MCF 10A (cell line): ENCODE results near the gene FAM89B. TPM values are rescaled to one million over a fixed set of nuclear protein-coding genes. Genes with fewer than 3 reads are reported as not detected.

Experiments
- BruUV-seq: library from RNA; stranded (reverse); fragments of 400-500 nt; replicated peaks from 2 replicates; lab custom pipeline; 2021; lab: Mats Ljungman, UMichigan
- CTCF ChIA-PET: fragments of 300-600 bp; sonication (Branson Sonifier 250); formaldehyde crosslinking; extraction: SDS; loops from one replicate; lab custom pipeline; 2021; ENCODE audit warnings: antibody characterized with exemption, inconsistent platforms; lab: Yijun Ruan, JAX
- POLR2A ChIA-PET: fragments of 300-600, 350-650 bp; sonication (Branson Sonifier 250); formaldehyde crosslinking; extraction: SDS; loops from one replicate; lab custom pipeline; 2020; ENCODE audit warnings: antibody characterized with exemption, inconsistent platforms; lab: Yijun Ruan, JAX
- DNase-seq: peaks from one replicate; pipeline ENCODE4 v3.0.0-alpha.2; 2018; ENCODE audit not compliant: unreplicated experiment
- H3K27ac Mint-ChIP-seq: one replicate; pipeline ENCODE4 v1.8.0; 2022; ENCODE audit warnings: mild to moderate bottlenecking, low read depth, mixed read lengths; ENCODE audit not compliant: unreplicated experiment
- H3K27me3 Mint-ChIP-seq: one replicate; pipeline ENCODE4 v1.8.0; 2022; ENCODE audit warnings: mixed read lengths; ENCODE audit not compliant: insufficient read depth, unreplicated experiment
- H3K36me3 Mint-ChIP-seq: one replicate; pipeline ENCODE4 v1.8.0; 2022; ENCODE audit warnings: mild to moderate bottlenecking, moderate library complexity, mixed read lengths; ENCODE audit not compliant: insufficient read depth, unreplicated experiment
- H3K4me1 Mint-ChIP-seq: one replicate; pipeline ENCODE4 v1.8.0; 2022; ENCODE audit warnings: mixed read lengths; ENCODE audit not compliant: insufficient read depth, unreplicated experiment
- H3K4me3 Mint-ChIP-seq: one replicate; pipeline ENCODE4 v1.8.0; 2022; ENCODE audit warnings: mild to moderate bottlenecking, moderate library complexity, mixed read lengths; ENCODE audit not compliant: unreplicated experiment
- H3K9me3 Mint-ChIP-seq: one replicate; pipeline ENCODE4 v1.8.0; 2022; ENCODE audit warnings: mixed read lengths; ENCODE audit not compliant: unreplicated experiment
- CTCF ChIP-seq: fragments of 200-600 bp; IDR thresholded peaks from one replicate; pipeline ENCODE4 v1.8.0; 2022; ENCODE audit warnings: antibody characterized with exemption, mild to moderate bottlenecking; ENCODE audit not compliant: unreplicated experiment
- intact Hi-C: fragments of 100-400 bp; cut with micrococcal nuclease; formaldehyde crosslinking; loops from 2 replicates; pipeline ENCODE4 v1.14.1; 2022
- total RNA-seq: library from RNA; stranded (reverse); gene quantifications from 2 replicates; pipeline ENCODE4 v1.2.3, GENCODE V29; 2022

The FAM89B gene
- total RNA-seq, 1 experiment from 2014 or later = 16.7 TPM

- CTCF ChIA-PET = interaction anchor here (1.6 to 1.7 kb wide), 2 partner anchors 12 to 15 kb away, joined by 3 to 7 read pairs; no protein-coding TSS in a partner anchor
- Mint-ChIP-seq H3K27me3 (no peaks in the 10 kb centered on the region), H3K4me3 (no peak overlapping the region), H3K4me1 (peaks cover 30% of the 10 kb centered on the region), H3K27ac (peak overlapping the region; percentile 77), H3K9me3 (no peaks in the 10 kb centered on the region), H3K36me3 (peaks cover 41% of the 10 kb centered on the region)
- DNase-seq = no peak
- intact Hi-C loops = no loop called here
- POLR2A ChIA-PET = interaction anchor here (0.6 to 1.7 kb wide), 5 partner anchors 22 to 53 kb away, joined by 3 to 6 read pairs (median 3); partner anchors contain the start of genes EHBP1L1, FAM89B and RELA
- BruUV-seq = no TSS peak
- TF ChIP-seq CTCF = no peak
Measured at GRCh38 chr11:65609665-65610064, 37.3 kb downstream of the FAM89B start.

- Mint-ChIP-seq H3K4me1 (peaks cover 30% of the 10 kb centered on the region), H3K36me3 (peaks cover 37% of the 10 kb centered on the region), H3K9me3 (no peaks in the 10 kb centered on the region), H3K27me3 (no peaks in the 10 kb centered on the region), H3K4me3 (no peak overlapping the region), H3K27ac (peak overlapping the region; percentile 77)
- no peak for TF ChIP-seq CTCF
- BruUV-seq = no TSS peak
- DNase-seq = no peak
- POLR2A ChIA-PET = interaction anchor here (0.7 to 1.7 kb wide), 4 partner anchors 18 to 34 kb away, joined by 3 to 6 read pairs (median 3); partner anchors contain the start of gene EHBP1L1
- CTCF ChIA-PET = interaction anchor here (0.6 to 1.7 kb wide), 2 partner anchors 16 to 53 kb away, joined by 3 to 7 read pairs; no protein-coding TSS in a partner anchor
- intact Hi-C loops = no loop called here
Measured at GRCh38 chr11:65610404-65610803, 38.1 kb downstream of the FAM89B start.

- Mint-ChIP-seq H3K4me3 (no peak overlapping the region), H3K36me3 (peaks cover 29% of the 10 kb centered on the region), H3K27ac (peak overlapping the region; percentile 77), H3K4me1 (peaks cover 31% of the 10 kb centered on the region), H3K9me3 (no peaks in the 10 kb centered on the region), H3K27me3 (no peaks in the 10 kb centered on the region)
- ChIA-PET CTCF (interaction anchor here (1.1 to 1.7 kb wide), 2 partner anchors 17 to 246 kb away, joined by 3 to 7 read pairs; no protein-coding TSS in a partner anchor), POLR2A (interaction anchor here (0.7 to 6.9 kb wide), 4 partner anchors 19 to 39 kb away, joined by 3 to 103 read pairs (median 33); partner anchors contain the start of genes EHBP1L1, FAM89B and ZNRD2)
- no peak for DNase-seq
- intact Hi-C loops = no loop called here
- no peak for TF ChIP-seq CTCF
- BruUV-seq = no TSS peak
Measured at GRCh38 chr11:65611028-65611757, 38.9 kb downstream of the FAM89B start.
